ENCODE measurements around the gene STYX.

The STYX gene

GRCh38 chr14:52790756-52791222 lies 60.8 kb downstream of the STYX start:
- no peak for DNase-seq

- peak; percentile 86 to 87 for DNase-seq
Measured at GRCh38 chr14:52791223-52792096, 61.5 kb downstream of the STYX start, which contains the start of gene GNPNAT1. GNPNAT1 (minus strand) TSS chr14:52791607; CDS start chr14:52784650, 6,957 bp downstream.

GRCh38 chr14:52792097-52792415 lies 62.1 kb downstream of the STYX start:
- no peak for DNase-seq

- no peak for DNase-seq
Measured at GRCh38 chr14:52793061-52793460, 63.1 kb downstream of the STYX start.

GRCh38 chr14:52797653-52798052 lies 67.7 kb downstream of the STYX start:
- no peak for DNase-seq

GRCh38 chr14:52798826-52799225 lies 68.9 kb downstream of the STYX start:
- no peak for DNase-seq

GRCh38 chr14:52801014-52801712 lies 71.2 kb downstream of the STYX start:
- DNase-seq: no peak

GRCh38 chr14:52802597-52802996 lies 72.6 kb downstream of the STYX start:
- DNase-seq: no peak

- no peak for DNase-seq
Measured at GRCh38 chr14:52806115-52806514, 76.1 kb downstream of the STYX start.

GRCh38 chr14:52808101-52808500 lies 78.1 kb downstream of the STYX start:
- DNase-seq: no peak

GRCh38 chr14:52821805-52822250 lies 91.9 kb downstream of the STYX start:
- DNase-seq: no peak

GRCh38 chr14:52824462-52824861 lies 94.5 kb downstream of the STYX start:
- no peak for DNase-seq
